ENCODE measurements around the gene SAPCD2. TPM values are rescaled to one million over a fixed set of nuclear protein-coding genes. Genes with fewer than 3 reads are reported as not detected.

SAPCD2 gene
- polyA plus RNA-seq, 1 donor (not counting 4 experiments of a cell fraction or from before 2014, with no cell fraction given) = 1.6 TPM

- no peaks in the 10 kb centered on the region for H3K4me1 ChIP-seq (ENCODE audit: control insufficient read depth, extremely low read depth, insufficient read depth, low read length)
- dilution Hi-C loops (cut with MboI; ENCODE audit: extremely low pct_ligation_motif_present, low sequenced_read_pairs) = no loop called here
These were observed 14.7 kb downstream of the SAPCD2 start for GRCh38 chr9:137055385-137056364.

GRCh38 chr9:137054932-137055384 is 15.4 kb downstream of the SAPCD2 start:
- Histone ChIP-seq H3K9me3 (ENCODE audit: control insufficient read depth, low read depth, low read length) (no peaks in the 10 kb centered on the region), H3K36me3 (ENCODE audit: control insufficient read depth in 2 of 2, extremely low read depth in 1 of 2, insufficient read depth in 2 of 2, low read length in 2 of 2) (no peaks in the 10 kb centered on the region), H3K27ac (ENCODE audit: control insufficient read depth, insufficient read depth, low read length) (no peak overlapping the region), H3K27me3 (ENCODE audit: control insufficient read depth, extremely low read depth, insufficient read depth, low read length) (peaks cover 3% of the 10 kb centered on the region), H3K4me1 (ENCODE audit: control insufficient read depth, extremely low read depth, insufficient read depth, low read length) (no peaks in the 10 kb centered on the region), H3K9ac (ENCODE audit: control insufficient read depth, extremely low read depth, insufficient read depth, low read length) (no peak overlapping the region), H4K20me1 (ENCODE audit: control insufficient read depth, extremely low read depth, insufficient read depth, low read length) (peaks cover 5% of the 10 kb centered on the region), H2AFZ (ENCODE audit: control insufficient read depth, low read length) (no peak overlapping the region), H3K9me1 (ENCODE audit: control insufficient read depth, extremely low read depth, insufficient read depth, low read length) (no peaks in the 10 kb centered on the region), H3K4me2 (ENCODE audit: control insufficient read depth, extremely low read depth, insufficient read depth, low read depth, low read length) (no peak overlapping the region), H3K79me2 (ENCODE audit: control insufficient read depth, insufficient read depth, low read length) (no peaks in the 10 kb centered on the region), H3K4me3 (ENCODE audit: control insufficient read depth in 2 of 3, extremely low read depth in 1 of 3, insufficient read depth in 2 of 3, low read depth in 1 of 3, low read length in 3 of 3) (no peak overlapping the region)
- DNase-seq (ENCODE audit: low read depth, low spot score) (no peak), FAIRE-seq (no peak)
- no peak for TF ChIP-seq EZH2 (IDR thresholded peaks at IDR 0.05; ENCODE audit: low read length)
- no peak for TF ChIP-seq CTCF (optimal IDR thresholded peaks at IDR 0.05 in 1 of 3, IDR thresholded peaks at IDR 0.05 in 1 of 3, conservative IDR thresholded peaks at IDR 0.05 in 1 of 3; ENCODE audit: extremely low read depth in 1 of 3, insufficient read depth in 2 of 3, low read length in 3 of 3)
- dilution Hi-C loops (cut with MboI; ENCODE audit: extremely low pct_ligation_motif_present, low sequenced_read_pairs) = no loop called here

More at GRCh38 chr9:137055385-137056364, 14.7 kb downstream of the SAPCD2 start:
- Histone ChIP-seq H2AFZ (ENCODE audit: control insufficient read depth, low read length) (no peak overlapping the region), H3K4me2 (ENCODE audit: control insufficient read depth, extremely low read depth, insufficient read depth, low read depth, low read length) (no peak overlapping the region), H3K27ac (ENCODE audit: control insufficient read depth, insufficient read depth, low read length) (no peak overlapping the region), H3K27me3 (ENCODE audit: control insufficient read depth, extremely low read depth, insufficient read depth, low read length) (no peaks in the 10 kb centered on the region), H3K36me3 (ENCODE audit: control insufficient read depth in 2 of 2, extremely low read depth in 1 of 2, insufficient read depth in 2 of 2, low read length in 2 of 2) (no peaks in the 10 kb centered on the region), H4K20me1 (ENCODE audit: control insufficient read depth, extremely low read depth, insufficient read depth, low read length) (no peaks in the 10 kb centered on the region), H3K9ac (ENCODE audit: control insufficient read depth, extremely low read depth, insufficient read depth, low read length) (no peak overlapping the region), H3K9me1 (ENCODE audit: control insufficient read depth, extremely low read depth, insufficient read depth, low read length) (no peaks in the 10 kb centered on the region), H3K79me2 (ENCODE audit: control insufficient read depth, insufficient read depth, low read length) (no peaks in the 10 kb centered on the region), H3K9me3 (ENCODE audit: control insufficient read depth, low read depth, low read length) (no peaks in the 10 kb centered on the region), H3K4me3 (ENCODE audit: control insufficient read depth in 2 of 3, extremely low read depth in 1 of 3, insufficient read depth in 2 of 3, low read depth in 1 of 3, low read length in 3 of 3) (no peak overlapping the region)
- FAIRE-seq = no peak
- TF ChIP-seq EZH2 (IDR thresholded peaks at IDR 0.05; ENCODE audit: low read length) (no peak), CTCF (optimal IDR thresholded peaks at IDR 0.05 in 1 of 3, IDR thresholded peaks at IDR 0.05 in 1 of 3, conservative IDR thresholded peaks at IDR 0.05 in 1 of 3; ENCODE audit: extremely low read depth in 1 of 3, insufficient read depth in 2 of 3, low read length in 3 of 3) (no peak)
- no peak for DNase-seq (ENCODE audit: low read depth, low spot score)
